HCT116 (cell line): ENCODE results near the gene POGLUT2. TPM values are rescaled to one million over a fixed set of nuclear protein-coding genes. Genes with fewer than 3 reads are reported as not detected.
A peak's percentile ranks its signal among the peaks of the same experiment; 100 is the strongest.

ENCODE experiments used
- ATAC-seq: fragments of 200-7000 bp; cut with Tn5 transposase; 2 replicates; pipeline ENCODE4 v1.9.1; 2020; ENCODE audit warnings: mild to moderate bottlenecking, moderate library complexity
- BruUV-seq: library from RNA; stranded (reverse); fragments of 400-500 nt; replicated peaks from 2 replicates; lab custom pipeline; 2021; lab: Mats Ljungman, UMichigan
- CTCF ChIA-PET: fragments of 300-600 bp; sonication (Branson Sonifier 250); formaldehyde crosslinking; loops from one replicate; lab custom pipeline; 2021; ENCODE audit warnings: antibody characterized with exemption; lab: Charles Lee
- POLR2A ChIA-PET: fragments of 300-600, 350-600 bp; sonication (Branson Sonifier 250); formaldehyde crosslinking; loops from one replicate; lab custom pipeline; 2021; ENCODE audit warnings: antibody characterized with exemption; lab: Charles Lee
- RAD21 ChIA-PET, 2 experiments: fragments of 300-600 bp; sonication (Branson Sonifier 250); formaldehyde crosslinking; loops; one replicate each; lab custom pipeline; 2023; ENCODE audit warnings: low total read pairs in 2 of 2; ENCODE audit not compliant: uncharacterized antibody in 2 of 2, unreplicated experiment in 2 of 2, low non-redundant PET in 1 of 2; lab: Charles Lee
- DNase-seq: peaks from one replicate; pipeline ENCODE4 v3.0.0-alpha.2; 2010; ENCODE audit warnings: low read depth, low spot score
- H2AFZ ChIP-seq: fragments of 200-600 bp; shearing (Covaris generic), sonication (generic); 2 replicates; pipeline ENCODE4 v1.6.1; 2017; ENCODE audit warnings: low read depth, mixed run types, mixed read lengths, antibody characterized with exemption, low read length; ENCODE audit not compliant: poor library complexity, severe bottlenecking
- H3K27ac ChIP-seq: 2 replicates; pipeline ENCODE4 v1.5.1; 2012; ENCODE audit warnings: low read depth, low read length
- H3K27me3 ChIP-seq: fragments of 200-600 bp; sonication (generic); 2 replicates; pipeline ENCODE4 v1.6.1; 2016; ENCODE audit warnings: mixed run types, low read length, mixed read lengths; ENCODE audit not compliant: insufficient read depth
- H3K36me3 ChIP-seq, 2 experiments: fragments of 200-500 bp in 1 of 2; fragments of 200-600 bp in 1 of 2; sonication (Bioruptor generic) in 1 of 2; sonication (generic) in 1 of 2; 2 replicates each; pipeline versions ENCODE4 v1.5.1 to v1.6.1; 2014 to 2016; ENCODE audit warnings: low read length in 2 of 2, inconsistent platforms in 1 of 2, mixed read lengths in 1 of 2, mixed run types in 1 of 2; ENCODE audit not compliant: insufficient read depth in 2 of 2, control insufficient read depth in 1 of 2
- H3K4me1 ChIP-seq, 2 experiments: fragments of 200-600 bp in 1 of 2; sonication (generic) in 1 of 2; 2 replicates each; pipeline versions ENCODE4 v1.5.1 to v1.6.1; 2012 to 2017; ENCODE audit warnings: low read length in 2 of 2, inconsistent platforms in 1 of 2, mild to moderate bottlenecking in 1 of 2, mixed read lengths in 1 of 2, mixed run types in 1 of 2, moderate library complexity in 1 of 2; ENCODE audit not compliant: insufficient read depth in 2 of 2, control insufficient read depth in 1 of 2
- H3K4me2 ChIP-seq: fragments of 200-600 bp; sonication (generic); 2 replicates; pipeline ENCODE4 v1.6.1; 2017; ENCODE audit warnings: mixed run types, low read length, mixed read lengths
- H3K4me3 ChIP-seq, 2 experiments: fragments of 200-600 bp in 1 of 2; sonication (generic) in 1 of 2; replicated peaks in 1 of 2; 2 replicates each; pipeline ENCODE4 v1.5.1; 2011 to 2016; ENCODE audit warnings: low read length in 2 of 2, control low read depth in 1 of 2, low read depth in 1 of 2, mild to moderate bottlenecking in 1 of 2, mixed read lengths in 1 of 2, mixed run types in 1 of 2
- H3K79me2 ChIP-seq: fragments of 200-600 bp; sonication (generic); 2 replicates; pipeline ENCODE4 v1.6.1; 2017; ENCODE audit warnings: mild to moderate bottlenecking, mixed run types, low read length, moderate library complexity, mixed read lengths; ENCODE audit not compliant: insufficient read depth
- H3K9ac ChIP-seq: fragments of 200-600 bp; sonication (generic); 2 replicates; pipeline ENCODE4 v1.6.1; 2016; ENCODE audit warnings: low read length, mixed read lengths
- H3K9me2 ChIP-seq: fragments of 200-600 bp; sonication (generic), shearing (Covaris generic); 2 replicates; pipeline ENCODE4 v1.6.1; 2017; ENCODE audit warnings: mixed run types, mild to moderate bottlenecking, moderate library complexity; ENCODE audit not compliant: insufficient read depth
- H3K9me3 ChIP-seq, 2 experiments: fragments of 200-500 bp in 1 of 2; fragments of 200-600 bp in 1 of 2; sonication (Bioruptor generic) in 1 of 2; sonication (generic) in 1 of 2; 2 replicates each; pipeline ENCODE4 v1.6.1; 2014 to 2017; ENCODE audit warnings: low read length in 2 of 2, mixed read lengths in 2 of 2, inconsistent platforms in 1 of 2, low read depth in 1 of 2, mild to moderate bottlenecking in 1 of 2, mixed run types in 1 of 2, moderate library complexity in 1 of 2; ENCODE audit not compliant: control insufficient read depth in 1 of 2, insufficient read depth in 1 of 2
- H4K20me1 ChIP-seq: fragments of 200-600 bp; sonication (generic), shearing (Covaris generic); 2 replicates; pipeline ENCODE4 v1.6.1; 2017; ENCODE audit warnings: mixed run types, mild to moderate bottlenecking, moderate library complexity; ENCODE audit not compliant: insufficient read depth
- CBX3 ChIP-seq: IDR thresholded peaks from 2 replicates; pipeline ENCODE4 v1.6.1; 2012; ENCODE audit warnings: low read depth
- CEBPB ChIP-seq: IDR thresholded peaks from 2 replicates; pipeline ENCODE4 v1.6.1; 2012; ENCODE audit warnings: low read depth
- CTCF ChIP-seq, 3 experiments: fragments of 200-600 bp in 1 of 3; sonication (generic) in 1 of 3; IDR thresholded peaks in 2 of 3; conservative IDR thresholded peaks in 1 of 3; 2 replicates each; pipeline ENCODE4 v1.5.1; 2012 to 2017; ENCODE audit warnings: low read depth in 2 of 3, low read length in 2 of 3, antibody characterized with exemption in 1 of 3, borderline replicate concordance in 1 of 3, control low read depth in 1 of 3, mild to moderate bottlenecking in 1 of 3, mixed read lengths in 1 of 3, mixed run types in 1 of 3, moderate library complexity in 1 of 3; ENCODE audit not compliant: insufficient read depth in 1 of 3
- EGR1 ChIP-seq: IDR thresholded peaks from 2 replicates; pipeline ENCODE4 v1.6.1; 2012; ENCODE audit warnings: low read depth
- ELF1 ChIP-seq: IDR thresholded peaks from 2 replicates; pipeline ENCODE4 v1.6.1; 2012; ENCODE audit warnings: low read depth, borderline replicate concordance
- EZH2phosphoT487 ChIP-seq: fragments of 200-600 bp; IDR thresholded peaks from 2 replicates; pipeline ENCODE4 v1.6.1; 2018; ENCODE audit warnings: antibody characterized with exemption, borderline replicate concordance
- POLR2A ChIP-seq: IDR thresholded peaks from 2 replicates; pipeline ENCODE4 v1.7.0; 2011; ENCODE audit warnings: borderline replicate concordance; ENCODE audit not compliant: insufficient read depth, insufficient read length; ENCODE audit errors: extremely low read depth
- POLR2AphosphoS5 ChIP-seq: IDR thresholded peaks from 2 replicates; pipeline ENCODE4 v1.6.1; 2011; ENCODE audit warnings: mild to moderate bottlenecking, low read depth, low read length, moderate library complexity
- RAD21 ChIP-seq: IDR thresholded peaks from 2 replicates; pipeline ENCODE4 v1.6.1; 2012; ENCODE audit warnings: low read depth, mild to moderate bottlenecking
- REST ChIP-seq: IDR thresholded peaks from 2 replicates; pipeline ENCODE4 v1.6.1; 2012; ENCODE audit warnings: low read depth
- SP1 ChIP-seq: IDR thresholded peaks from 2 replicates; pipeline ENCODE4 v1.6.1; 2012; ENCODE audit warnings: low read depth
- TCF7L2 ChIP-seq: IDR thresholded peaks from 2 replicates; pipeline ENCODE4 v1.7.0; 2011; ENCODE audit warnings: borderline replicate concordance, inconsistent platforms; ENCODE audit not compliant: insufficient read depth, insufficient read length; ENCODE audit errors: extremely low read depth
- YY1 ChIP-seq: IDR thresholded peaks from 2 replicates; pipeline ENCODE4 v1.6.1; 2011; ENCODE audit warnings: low read length, low read depth, moderate library complexity, mild to moderate bottlenecking; ENCODE audit not compliant: insufficient replicate concordance; ENCODE audit errors: extremely low read depth
- ZNF274 ChIP-seq: fragments of 200-500 bp; sonication (Bioruptor generic); IDR thresholded peaks from 2 replicates; pipeline ENCODE4 v1.6.1; 2014; ENCODE audit warnings: mild to moderate bottlenecking, low read depth, low read length, inconsistent platforms
- intact Hi-C: fragments of 100-400 bp; cut with micrococcal nuclease; formaldehyde crosslinking; loops from 2 replicates; pipeline ENCODE4 v1.10.0; 2022
- total RNA-seq: library from RNA; stranded (reverse); gene quantifications from one replicate; pipeline ENCODE4 v1.2.1, GENCODE V29; 2021; ENCODE audit not compliant: unreplicated experiment
- TF ChIP-seq, protein P1 (sequence below): IDR thresholded peaks from 2 replicates; pipeline ENCODE4 v1.6.1; 2012
- TF ChIP-seq, protein P2 (sequence below): IDR thresholded peaks from 2 replicates; pipeline ENCODE4 v1.6.1; 2011; ENCODE audit warnings: mild to moderate bottlenecking, low read length, moderate library complexity; ENCODE audit not compliant: insufficient replicate concordance; ENCODE audit errors: extremely low read depth

The POGLUT2 gene
- total RNA-seq, 1 experiment from 2014 or later = 4.8 TPM

DNA sequence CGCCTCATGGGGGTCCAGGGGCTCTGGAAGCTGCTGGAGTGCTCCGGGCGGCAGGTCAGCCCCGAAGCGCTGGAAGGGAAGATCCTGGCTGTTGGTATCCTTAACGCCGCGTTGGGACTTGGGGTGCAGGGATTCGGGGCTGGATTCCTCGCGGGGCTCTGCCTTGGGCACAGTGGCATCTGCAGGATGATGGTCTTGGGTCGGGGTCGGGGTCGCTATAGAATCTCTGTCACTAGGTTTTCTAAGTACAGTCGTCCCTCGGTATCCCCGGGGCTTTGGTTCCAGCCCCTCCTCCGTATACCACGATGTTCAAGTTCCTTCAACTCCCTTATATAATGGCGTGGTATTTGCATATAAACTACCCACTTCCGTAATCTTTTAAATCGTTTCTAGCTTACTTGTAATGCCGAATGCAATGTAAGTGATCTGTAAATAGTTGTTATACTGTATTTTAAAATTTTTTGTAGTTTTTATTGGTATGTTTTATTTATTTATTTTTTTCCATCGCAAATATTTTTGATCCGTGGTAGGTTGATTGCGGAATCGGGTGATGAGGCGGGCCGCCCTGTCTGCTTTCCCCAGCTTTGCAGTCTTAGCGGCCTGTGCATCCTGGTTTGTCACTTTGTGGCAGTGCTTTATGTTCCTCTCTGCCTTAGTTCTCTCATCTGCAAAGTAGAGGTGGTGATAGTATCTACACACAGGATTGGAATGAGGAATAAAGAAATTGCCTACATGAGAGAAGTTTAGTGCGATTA is 47.7 kb upstream of the POGLUT2 start:
- H4K20me1 ChIP-seq = no peaks in the 10 kb centered on the region
- ATAC-seq (peak; percentile 31), DNase-seq (peak; percentile 8)
- TF ChIP-seq SP1 = no peak
- no peak for TF ChIP-seq ZNF274
- TF ChIP-seq POLR2AphosphoS5 = no peak
- TF ChIP-seq, protein P1, sequence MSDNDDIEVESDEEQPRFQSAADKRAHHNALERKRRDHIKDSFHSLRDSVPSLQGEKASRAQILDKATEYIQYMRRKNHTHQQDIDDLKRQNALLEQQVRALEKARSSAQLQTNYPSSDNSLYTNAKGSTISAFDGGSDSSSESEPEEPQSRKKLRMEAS = peak; percentile 25; the same call in 1 of the 2 replicates
- TF ChIP-seq, protein P2, sequence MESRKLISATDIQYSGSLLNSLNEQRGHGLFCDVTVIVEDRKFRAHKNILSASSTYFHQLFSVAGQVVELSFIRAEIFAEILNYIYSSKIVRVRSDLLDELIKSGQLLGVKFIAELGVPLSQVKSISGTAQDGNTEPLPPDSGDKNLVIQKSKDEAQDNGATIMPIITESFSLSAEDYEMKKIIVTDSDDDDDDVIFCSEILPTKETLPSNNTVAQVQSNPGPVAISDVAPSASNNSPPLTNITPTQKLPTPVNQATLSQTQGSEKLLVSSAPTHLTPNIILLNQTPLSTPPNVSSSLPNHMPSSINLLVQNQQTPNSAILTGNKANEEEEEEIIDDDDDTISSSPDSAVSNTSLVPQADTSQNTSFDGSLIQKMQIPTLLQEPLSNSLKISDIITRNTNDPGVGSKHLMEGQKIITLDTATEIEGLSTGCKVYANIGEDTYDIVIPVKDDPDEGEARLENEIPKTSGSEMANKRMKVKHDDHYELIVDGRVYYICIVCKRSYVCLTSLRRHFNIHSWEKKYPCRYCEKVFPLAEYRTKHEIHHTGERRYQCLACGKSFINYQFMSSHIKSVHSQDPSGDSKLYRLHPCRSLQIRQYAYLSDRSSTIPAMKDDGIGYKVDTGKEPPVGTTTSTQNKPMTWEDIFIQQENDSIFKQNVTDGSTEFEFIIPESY = no peak
- TF ChIP-seq RAD21 = no peak; the same call in 1 of the 2 replicates
- no peak for TF ChIP-seq EGR1
- no peak for TF ChIP-seq TCF7L2
- no peak for TF ChIP-seq CBX3
- no peak for TF ChIP-seq EZH2phosphoT487
- TF ChIP-seq ELF1 = no peak
- TF ChIP-seq CTCF (IDR thresholded peaks at IDR 0.05 in 2 of 3, conservative IDR thresholded peaks at IDR 0.05 in 1 of 3; ENCODE audit: borderline replicate concordance in 1 of 3, insufficient read depth in 1 of 3, low read depth in 2 of 3, low read length in 2 of 3) = no peak
- peak; percentile 51; the same call in 1 of the 2 replicates for TF ChIP-seq CEBPB
- TF ChIP-seq YY1 = no peak
- TF ChIP-seq REST = no peak
- no peak for TF ChIP-seq POLR2A
- intact Hi-C loops = loop anchor here (1.0 to 5.0 kb wide), 5 partner anchors 74 to 1704 kb away; partner anchors contain the start of genes TEX30 and TPP2
- peaks cover 32% of the 10 kb centered on the region for H3K79me2 ChIP-seq
- BruUV-seq = no TSS peak
- H3K9me3 ChIP-seq = no peaks in the 10 kb centered on the region
- POLR2A ChIA-PET = interaction anchor here (1.2 to 2.3 kb wide), 3 partner anchors 11 to 250 kb away, joined by 3 to 11 read pairs (median 3); partner anchors contain the start of genes TEX30 and TPP2
- CTCF ChIA-PET = interaction anchor here (1.0 to 1.7 kb wide), 5 partner anchors 73 to 265 kb away, joined by 4 to 7 read pairs (median 7); partner anchors contain the start of gene TEX30
- peak overlapping the region; percentile 84 for H3K9ac ChIP-seq
- H3K9me2 ChIP-seq = no peaks in the 10 kb centered on the region
- RAD21 ChIA-PET = no interaction called here
- peak overlapping the region; percentile 95 for H3K4me2 ChIP-seq
- H2AFZ ChIP-seq = peak overlapping the region; percentile 65
- H3K36me3 ChIP-seq = no peaks in the 10 kb centered on the region
- peak overlapping the region; percentile 89 for H3K27ac ChIP-seq
- peak overlapping the region; percentile 97 to 98 for H3K4me3 ChIP-seq
- no peaks in the 10 kb centered on the region for H3K27me3 ChIP-seq
- peaks cover 0 to 18% of the 10 kb centered on the region in 2 experiments; a peak in 3 of 4 replicates for H3K4me1 ChIP-seq
